Esophagus squamous epithelium (tissue), 5 donors: ENCODE results near the gene SPINDOC. TPM values are rescaled to one million over a fixed set of nuclear protein-coding genes. Genes with fewer than 3 reads are reported as not detected.

Experiments
- DNase-seq: peaks from one replicate; lab custom pipeline; 2025; lab: John Stamatoyannopoulos, UW
- H3K27ac ChIP-seq, 4 donors: fragments of 200-600 bp; sonication (generic); one replicate each; pipeline ENCODE4 v1.5.1; 2016 to 2019; ENCODE audit warnings: mild to moderate bottlenecking in 1 of 4
- H3K27me3 ChIP-seq, 4 donors: fragments of 200-600 bp; sonication (generic); 1 replicate in 3 of 4; 2 replicates in 1 of 4; pipeline versions ENCODE4 v1.5.1 to v1.6.0; 2017 to 2021; ENCODE audit warnings: antibody characterized with exemption in 1 of 4
- H3K36me3 ChIP-seq, 3 donors: fragments of 200-600 bp; sonication (generic); one replicate each; pipeline ENCODE4 v1.5.1; 2016 to 2019
- H3K4me1 ChIP-seq, 3 donors: fragments of 200-600 bp; sonication (generic); one replicate each; pipeline ENCODE4 v1.5.1; 2017 to 2019
- H3K4me3 ChIP-seq, 4 donors: fragments of 200-600 bp; sonication (generic); 1 replicate in 3 of 4; 2 replicates in 1 of 4; pipeline ENCODE4 v1.5.1; 2016 to 2019; ENCODE audit warnings: mild to moderate bottlenecking in 2 of 4, moderate library complexity in 1 of 4
- H3K9me3 ChIP-seq, 3 donors: fragments of 200-600 bp; sonication (generic); one replicate each; pipeline ENCODE4 v1.5.1; 2016 to 2019
- POLR2A ChIP-seq, 4 donors: fragments of 450-650 bp; IDR thresholded peaks; one replicate each; pipeline ENCODE4 v1.6.1; 2017; ENCODE audit warnings: antibody characterized with exemption in 4 of 4, mild to moderate bottlenecking in 4 of 4, moderate library complexity in 3 of 4
- WGBS, 2 donors: methylation state at CpG; one replicate each; pipeline ENCODE4 v1.1.5; 2018; 5-methylcytosine and 5-hydroxymethylcytosine counted together
- intact Hi-C: fragments of 100-400 bp; cut with DNase I; formaldehyde crosslinking; loops from one replicate; pipeline ENCODE4 v1.15.0; 2022
- total RNA-seq, 4 donors: library from RNA; depleted of rRNA; stranded (reverse); fragments of >200 nt; gene quantifications; one replicate each; pipeline ENCODE4 v1.1.0, GENCODE V29; 2016
- TF ChIP-seq, protein P1 (sequence below), 6 experiments: fragments of 450-650 bp in 4 of 6; fragments of 200-600 bp in 2 of 6; sonication (generic) in 2 of 6; IDR thresholded peaks; one replicate each; pipeline ENCODE4 v1.5.1; 2016 to 2019; ENCODE audit warnings: antibody characterized with exemption in 6 of 6, mild to moderate bottlenecking in 4 of 6, moderate library complexity in 4 of 6
- donor health status: DM: yes; HTN: yes; CAD: no.

Gene SPINDOC, protein sequence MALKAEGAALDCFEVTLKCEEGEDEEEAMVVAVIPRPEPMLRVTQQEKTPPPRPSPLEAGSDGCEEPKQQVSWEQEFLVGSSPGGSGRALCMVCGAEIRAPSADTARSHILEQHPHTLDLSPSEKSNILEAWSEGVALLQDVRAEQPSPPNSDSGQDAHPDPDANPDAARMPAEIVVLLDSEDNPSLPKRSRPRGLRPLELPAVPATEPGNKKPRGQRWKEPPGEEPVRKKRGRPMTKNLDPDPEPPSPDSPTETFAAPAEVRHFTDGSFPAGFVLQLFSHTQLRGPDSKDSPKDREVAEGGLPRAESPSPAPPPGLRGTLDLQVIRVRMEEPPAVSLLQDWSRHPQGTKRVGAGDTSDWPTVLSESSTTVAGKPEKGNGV
- total RNA-seq = 1 to 10 TPM; 3.4 to 8.8 (median 6.1) TPM

DNA sequence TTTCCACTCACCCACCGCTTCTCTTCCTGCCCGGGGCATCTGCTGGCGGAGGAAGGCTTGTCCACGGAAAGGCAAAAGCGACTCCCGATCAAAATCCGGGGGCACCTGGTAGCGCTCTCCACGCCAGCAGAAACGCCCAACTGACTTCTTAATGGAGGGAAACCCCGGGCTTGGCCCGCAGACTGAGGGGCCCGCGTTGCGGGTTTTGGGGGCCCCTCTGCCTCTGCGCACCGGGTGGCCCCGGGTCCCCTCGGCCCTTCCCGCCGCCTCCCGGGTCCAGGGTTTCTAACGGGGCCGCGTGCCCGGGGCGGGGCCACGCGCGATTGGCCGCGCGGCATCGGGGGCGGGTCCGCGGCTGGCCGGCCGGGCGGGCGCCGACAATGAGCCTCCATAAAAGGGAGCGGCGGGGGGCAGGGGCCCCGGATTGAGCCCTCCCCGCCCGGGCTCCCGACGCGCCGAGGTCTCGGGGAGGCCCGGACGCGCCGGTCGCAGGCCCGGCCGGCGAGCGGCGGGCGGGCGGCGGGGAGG, at the start of gene SPINDOC:
Gene SPINDOC (plus strand): TSS at position 422 of the 528 bp plus-strand sequence. CDS start 231 bp downstream, outside the sequence.
- peak in 2 of 4 donors; percentile 13 to 49 for TF ChIP-seq POLR2A (IDR thresholded peaks at IDR 0.05)
- TF ChIP-seq, protein P1, sequence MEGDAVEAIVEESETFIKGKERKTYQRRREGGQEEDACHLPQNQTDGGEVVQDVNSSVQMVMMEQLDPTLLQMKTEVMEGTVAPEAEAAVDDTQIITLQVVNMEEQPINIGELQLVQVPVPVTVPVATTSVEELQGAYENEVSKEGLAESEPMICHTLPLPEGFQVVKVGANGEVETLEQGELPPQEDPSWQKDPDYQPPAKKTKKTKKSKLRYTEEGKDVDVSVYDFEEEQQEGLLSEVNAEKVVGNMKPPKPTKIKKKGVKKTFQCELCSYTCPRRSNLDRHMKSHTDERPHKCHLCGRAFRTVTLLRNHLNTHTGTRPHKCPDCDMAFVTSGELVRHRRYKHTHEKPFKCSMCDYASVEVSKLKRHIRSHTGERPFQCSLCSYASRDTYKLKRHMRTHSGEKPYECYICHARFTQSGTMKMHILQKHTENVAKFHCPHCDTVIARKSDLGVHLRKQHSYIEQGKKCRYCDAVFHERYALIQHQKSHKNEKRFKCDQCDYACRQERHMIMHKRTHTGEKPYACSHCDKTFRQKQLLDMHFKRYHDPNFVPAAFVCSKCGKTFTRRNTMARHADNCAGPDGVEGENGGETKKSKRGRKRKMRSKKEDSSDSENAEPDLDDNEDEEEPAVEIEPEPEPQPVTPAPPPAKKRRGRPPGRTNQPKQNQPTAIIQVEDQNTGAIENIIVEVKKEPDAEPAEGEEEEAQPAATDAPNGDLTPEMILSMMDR (IDR thresholded peaks at IDR 0.05) = no peak
- Histone ChIP-seq H3K27ac (peak within 1 kb of the TSS; percentile 81 to 88 (median 86)), H3K4me3 (peak within 1 kb of the TSS; percentile 60 to 97 (median 83)), H3K9me3 (no peaks in the 10 kb centered on the region), H3K4me1 (peaks cover 6 to 35% (median 19%) of the 10 kb centered on the region in 3 donors), H3K36me3 (peaks cover 6 to 21% (median 7%) of the 10 kb centered on the region in 3 donors), H3K27me3 (no peaks in the 10 kb centered on the region)
- intact Hi-C loops = loop anchor here (10.0 kb wide), 1 partner anchor 48 kb away; the partner anchor contains the start of gene ZFTA
- 0% methylated on average over 3 to 4 of the region's 65 CpGs for WGBS, 2 donors
- DNase-seq = no peak

DNA sequence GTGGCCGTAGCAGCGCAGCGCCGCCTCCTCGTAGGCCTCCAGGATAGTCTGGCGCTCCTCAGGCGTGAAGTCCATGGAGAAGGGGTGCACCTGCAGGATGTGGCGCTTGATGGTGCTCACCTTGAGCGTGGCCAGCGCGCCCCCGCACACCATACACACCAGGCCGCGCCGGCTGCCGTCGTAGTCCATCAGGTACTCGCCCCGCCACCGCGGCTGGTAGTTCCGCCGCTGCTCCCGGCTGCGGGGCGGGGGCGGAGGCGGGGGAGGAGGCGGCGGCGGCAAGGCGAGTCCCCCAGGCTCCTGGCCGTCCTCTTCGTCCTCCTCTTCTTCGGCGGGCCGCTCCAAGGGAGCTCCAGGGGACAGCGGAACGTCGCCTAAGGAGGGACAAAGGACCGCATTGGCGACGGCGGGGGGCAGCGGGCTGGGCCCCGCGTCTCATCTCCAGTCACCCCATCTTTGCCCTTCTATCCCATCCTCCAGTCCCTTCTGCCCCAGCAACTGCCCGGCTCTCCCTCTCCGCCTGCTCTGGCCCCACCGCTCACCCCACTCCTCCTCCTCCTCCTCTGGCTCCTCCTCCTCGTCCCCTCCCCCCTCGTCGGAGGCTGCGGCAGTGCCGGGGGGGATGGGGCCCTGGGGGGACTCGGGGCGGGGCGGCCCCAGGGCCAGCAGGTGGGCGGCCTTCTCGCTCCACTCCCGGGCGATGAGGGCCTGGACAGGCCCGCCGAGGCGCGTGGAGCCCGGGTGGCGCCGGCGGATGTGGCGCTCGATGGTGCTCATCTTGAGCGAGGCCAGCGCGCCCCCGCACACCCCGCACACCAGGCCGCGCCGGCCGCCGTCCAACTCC, 49.5 kb upstream of the SPINDOC start:
- no peaks in the 10 kb centered on the region for H3K9me3 ChIP-seq
- H3K4me1 ChIP-seq = peaks cover 18 to 68% (median 39%) of the 10 kb centered on the region in 3 donors
- peak overlapping the region; percentile 13 to 86 (median 78) for H3K27ac ChIP-seq
- intact Hi-C loops = loop anchor here (10.0 kb wide), 1 partner anchor 51 kb away; the partner anchor contains the start of gene SPINDOC
- 57 to 79% methylated on average over 12 to 14 of the region's 82 CpGs for WGBS, 2 donors
- H3K27me3 ChIP-seq = no peaks in the 10 kb centered on the region
- no peak for DNase-seq
- peaks cover 0 to 35% (median 3%) of the 10 kb centered on the region in 3 donors for H3K36me3 ChIP-seq
- no peak for TF ChIP-seq POLR2A (IDR thresholded peaks at IDR 0.05)
- TF ChIP-seq, protein P1 (IDR thresholded peaks at IDR 0.05) = no peak
- H3K4me3 ChIP-seq = peak overlapping the region; percentile 41 to 68 (median 48)

DNA sequence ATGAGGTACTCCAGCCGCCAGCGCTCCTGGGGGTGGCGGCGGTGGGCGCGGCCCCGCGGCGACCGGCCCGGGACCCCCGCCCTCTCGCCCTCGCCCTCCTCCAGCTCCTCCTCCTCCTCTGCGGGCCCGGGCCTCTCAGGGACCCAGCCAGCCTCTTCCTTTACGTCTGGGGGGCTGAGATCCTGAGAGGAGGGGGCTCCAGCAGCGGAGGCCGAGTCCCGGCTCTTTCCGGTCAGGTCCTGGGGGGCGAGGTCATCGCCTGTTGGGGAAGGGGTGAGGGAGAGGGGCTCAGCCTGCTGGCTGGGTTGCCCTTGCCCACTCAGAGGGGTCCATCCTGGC, 48.9 kb upstream of the SPINDOC start:
- 97% methylated on average over 7 of the region's 23 CpGs; no CpG with 5 or more reads in 1 of the 2 donors for WGBS, 2 donors
- peaks cover 19 to 73% (median 43%) of the 10 kb centered on the region in 3 donors for H3K4me1 ChIP-seq
- DNase-seq = no peak
- no peak for TF ChIP-seq POLR2A (IDR thresholded peaks at IDR 0.05)
- TF ChIP-seq, protein P1 (IDR thresholded peaks at IDR 0.05) = no peak
- H3K4me3 ChIP-seq = peak overlapping the region in 2 of 4 donors; percentile 51 to 68
- intact Hi-C loops = loop anchor here (10.0 kb wide), 1 partner anchor 50 kb away; the partner anchor contains the start of gene SPINDOC
- peaks cover 0 to 29% (median 0%) of the 10 kb centered on the region in 3 donors for H3K36me3 ChIP-seq
- peak overlapping the region in 2 of 4 donors; percentile 83 to 86 for H3K27ac ChIP-seq
- H3K9me3 ChIP-seq = no peaks in the 10 kb centered on the region
- H3K27me3 ChIP-seq = peaks cover 0 to 5% (median 0%) of the 10 kb centered on the region in 4 donors

DNA sequence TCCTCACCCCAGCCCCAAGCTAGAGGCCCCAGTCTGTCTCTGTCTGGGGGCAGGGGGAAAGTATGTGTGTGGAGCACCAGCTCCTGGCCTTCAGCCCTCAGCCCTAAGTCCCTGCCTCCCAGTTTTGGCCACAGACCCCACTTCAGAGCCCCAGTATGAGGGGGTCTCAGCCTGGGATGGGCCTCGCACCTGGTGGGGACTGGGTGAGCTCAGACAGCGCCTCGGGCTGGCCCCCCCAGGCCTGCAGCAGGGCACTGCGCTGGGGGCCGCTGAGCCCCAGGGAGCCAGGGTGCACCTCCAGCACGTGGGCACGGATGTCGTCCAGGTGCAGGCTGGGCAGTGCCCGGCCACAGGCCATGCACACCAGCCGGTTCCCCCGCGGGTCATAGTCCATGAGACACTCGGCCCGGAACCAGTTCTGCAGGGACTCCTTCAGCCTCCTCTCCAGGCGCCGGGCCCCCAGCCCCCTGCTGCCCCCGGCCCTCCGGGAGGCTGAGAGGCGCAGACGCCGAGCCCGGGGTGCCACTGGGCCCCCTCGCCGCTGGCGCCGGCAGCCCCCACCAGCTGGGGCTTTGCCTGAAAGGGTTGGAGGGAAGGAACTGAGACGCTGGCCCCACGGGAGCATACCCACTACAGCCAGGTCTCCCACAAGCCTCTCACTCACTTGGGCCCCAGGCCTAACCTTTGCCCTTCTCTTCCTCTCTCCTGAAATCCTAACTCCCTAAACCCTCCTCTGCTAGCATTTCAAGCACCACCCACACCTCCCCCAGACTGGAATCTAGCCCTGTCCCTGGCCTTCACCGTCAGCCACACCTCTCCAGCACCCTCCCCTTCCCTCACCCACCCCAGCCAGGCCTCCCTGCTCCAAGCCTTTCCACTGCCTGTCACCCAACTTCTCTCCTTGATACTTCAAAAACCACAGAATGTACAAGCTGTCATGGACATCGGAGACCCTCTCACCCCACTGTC, 48.3 kb upstream of the SPINDOC start:
- intact Hi-C loops = loop anchor here (10.0 kb wide), 1 partner anchor 50 kb away; the partner anchor contains the start of gene SPINDOC
- Histone ChIP-seq H3K4me1 (peaks cover 22 to 80% (median 47%) of the 10 kb centered on the region in 3 donors), H3K4me3 (peak overlapping the region in 1 of 4 donors; percentile 68), H3K27me3 (peaks cover 0 to 11% (median 0%) of the 10 kb centered on the region in 4 donors), H3K27ac (peak overlapping the region in 2 of 4 donors; percentile 86 to 89), H3K36me3 (peaks cover 0 to 23% (median 0%) of the 10 kb centered on the region in 3 donors), H3K9me3 (no peaks in the 10 kb centered on the region)
- WGBS, 2 donors = 57 to 65% methylated on average over 4 of the region's 30 CpGs
- no peak for TF ChIP-seq POLR2A (IDR thresholded peaks at IDR 0.05)
- TF ChIP-seq, protein P1 (IDR thresholded peaks at IDR 0.05) = no peak
- DNase-seq = no peak
